CD4-positive, alpha-beta T cell (primary cell): ENCODE measurements around the gene ZDHHC1. TPM values are rescaled to one million over a fixed set of nuclear protein-coding genes. Genes with fewer than 3 reads are reported as not detected.

Experiments used
- ATAC-seq: fragments of 200-7000 bp; cut with Tn5 transposase; one replicate; pipeline ENCODE4 v1.10.0; 2022; ENCODE audit warnings: mild to moderate bottlenecking; ENCODE audit not compliant: poor library complexity
- CTCF ChIA-PET: fragments of 350-600 bp; sonication (Branson Sonifier 250); formaldehyde crosslinking; loops from one replicate; lab custom pipeline; 2021; ENCODE audit warnings: antibody characterized with exemption, inconsistent platforms; lab: Charles Lee
- POLR2A ChIA-PET: fragments of 350-600 bp; sonication (Branson Sonifier 250); formaldehyde crosslinking; loops from one replicate; lab custom pipeline; 2021; ENCODE audit warnings: antibody characterized with exemption, inconsistent platforms; lab: Charles Lee
- DNase-seq, 14 experiments: peaks; one replicate each; pipeline ENCODE4 v3.0.0-alpha.2; 2013 to 2020; ENCODE audit warnings: mixed read lengths in 2 of 14
- H3K27ac ChIP-seq, 2 donors: one replicate each; pipeline versions ENCODE4 v1.5.1 to v1.7.0; 2013; ENCODE audit warnings: low read length in 2 of 2, low read depth in 1 of 2, mild to moderate bottlenecking in 1 of 2
- H3K27me3 ChIP-seq, 2 experiments: 1 replicate in 1 of 2; 2 replicates in 1 of 2; pipeline versions ENCODE4 v1.6.1 to v1.7.0; 2013; ENCODE audit warnings: low read length in 2 of 2, control low read depth in 1 of 2, mild to moderate bottlenecking in 1 of 2, moderate library complexity in 1 of 2; ENCODE audit not compliant: insufficient read depth in 2 of 2, control insufficient read depth in 1 of 2
- H3K36me3 ChIP-seq: one replicate; pipeline ENCODE4 v1.6.1; 2013; ENCODE audit warnings: low read length, control low read depth; ENCODE audit not compliant: insufficient read depth
- H3K4me1 ChIP-seq: one replicate; pipeline ENCODE4 v1.6.1; 2013; ENCODE audit warnings: low read length, control low read depth; ENCODE audit not compliant: insufficient read depth
- H3K4me3 ChIP-seq: one replicate; pipeline ENCODE4 v1.5.1; 2013; ENCODE audit warnings: mild to moderate bottlenecking, low read length, moderate library complexity
- H3K9me3 ChIP-seq, 2 experiments: 1 replicate in 1 of 2; 2 replicates in 1 of 2; pipeline versions ENCODE4 v1.6.1 to v1.7.0; 2013; ENCODE audit warnings: low read length in 2 of 2, mild to moderate bottlenecking in 2 of 2, control low read depth in 1 of 2, moderate library complexity in 1 of 2; ENCODE audit not compliant: control insufficient read depth in 1 of 2, insufficient read depth in 1 of 2
- H3K27ac Mint-ChIP-seq: one replicate; pipeline ENCODE4 v1.8.0; 2020; ENCODE audit warnings: mixed read lengths
- H3K27me3 Mint-ChIP-seq: one replicate; pipeline ENCODE4 v1.8.0; 2021; ENCODE audit warnings: mixed read lengths
- H3K36me3 Mint-ChIP-seq: one replicate; pipeline ENCODE4 v1.8.0; 2021; ENCODE audit warnings: low read depth, mixed read lengths
- H3K4me1 Mint-ChIP-seq: one replicate; pipeline ENCODE4 v1.8.0; 2021; ENCODE audit warnings: low read depth, mixed read lengths
- H3K4me3 Mint-ChIP-seq: one replicate; pipeline ENCODE4 v1.8.0; 2020; ENCODE audit warnings: mild to moderate bottlenecking, mixed read lengths
- H3K9me3 Mint-ChIP-seq: one replicate; pipeline ENCODE4 v1.8.0; 2020; ENCODE audit warnings: mixed read lengths
- CTCF ChIP-seq: fragments of 200-600 bp; IDR thresholded peaks from one replicate; pipeline ENCODE4 v1.8.0; 2022; ENCODE audit warnings: antibody characterized with exemption, mild to moderate bottlenecking
- intact Hi-C, 2 experiments: fragments of 100-400 bp; cut with DNase I in 1 of 2; cut with micrococcal nuclease in 1 of 2; formaldehyde crosslinking; loops; one replicate each; pipeline versions ENCODE4 v1.15.1 to v1.9.0; 2023 to 2025; cut with DNase I, micrococcal nuclease
- total RNA-seq, 174 experiments: library from RNA in 2 of 174; stranded (reverse) in 2 of 174; gene quantifications; one replicate each; pipeline ENCODE4 v1.2.3 and lab custom pipeline; 2021 to 2026

The ZDHHC1 gene
- total RNA-seq, 2 experiments from 2014 or later, result 0.22 TPM; not detected in 1

- Mint-ChIP-seq H3K4me1 (peaks cover 8% of the 10 kb centered on the region), H3K27ac (no peak overlapping the region), H3K36me3 (no peaks in the 10 kb centered on the region), H3K27me3 (peaks cover 36% of the 10 kb centered on the region), H3K9me3 (no peaks in the 10 kb centered on the region), H3K4me3 (no peak overlapping the region)
- no peak overlapping the region for H3K4me3 ChIP-seq
- peaks cover 0 to 15% of the 10 kb centered on the region in 2 experiments for H3K9me3 ChIP-seq
- H3K4me1 ChIP-seq, result peaks cover 28% of the 10 kb centered on the region
- no peak overlapping the region for H3K27ac ChIP-seq
- peaks cover 30 to 34% of the 10 kb centered on the region in 2 experiments for H3K27me3 ChIP-seq
- no peaks in the 10 kb centered on the region for H3K36me3 ChIP-seq
- TF ChIP-seq CTCF, result no peak
- no peak for ATAC-seq
- POLR2A ChIA-PET, result no interaction called here
- peak in 1 of 14 experiments; percentile 15 for DNase-seq
- intact Hi-C loops, result loop anchor here in 1 of 2 experiments (10.0 kb wide), 1 partner anchor 126 kb away; no protein-coding TSS in a partner anchor
- CTCF ChIA-PET, result no interaction called here
Measured at GRCh38 chr16:67390816-67391423, 25.4 kb downstream of the ZDHHC1 start.

- Histone ChIP-seq H3K27me3 (peaks cover 22 to 26% of the 10 kb centered on the region in 2 experiments), H3K4me3 (no peak overlapping the region), H3K4me1 (peaks cover 27% of the 10 kb centered on the region), H3K27ac (no peak overlapping the region), H3K9me3 (peaks cover 0 to 11% of the 10 kb centered on the region in 2 experiments), H3K36me3 (no peaks in the 10 kb centered on the region)
- ATAC-seq (no peak), DNase-seq (peak in 3 of 14 experiments; percentile 19 to 68 (median 67))
- H3K27me3 Mint-ChIP-seq, result peaks cover 28% of the 10 kb centered on the region
- no peak overlapping the region for H3K27ac Mint-ChIP-seq
- POLR2A ChIA-PET, result no interaction called here
- CTCF ChIA-PET, result no interaction called here
- H3K9me3 Mint-ChIP-seq, result no peaks in the 10 kb centered on the region
- no peak overlapping the region for H3K4me3 Mint-ChIP-seq
- H3K4me1 Mint-ChIP-seq, result peaks cover 8% of the 10 kb centered on the region
- intact Hi-C loops, result loop anchor here in 1 of 2 experiments (10.0 kb wide), 1 partner anchor 125 kb away; no protein-coding TSS in a partner anchor
- H3K36me3 Mint-ChIP-seq, result no peaks in the 10 kb centered on the region
- TF ChIP-seq CTCF, result no peak
Measured at GRCh38 chr16:67389911-67390815, 26.1 kb downstream of the ZDHHC1 start.

- H3K4me1 Mint-ChIP-seq, result no peaks in the 10 kb centered on the region
- no peak overlapping the region for H3K4me3 ChIP-seq
Measured at GRCh38 chr16:67388591-67388990, 27.7 kb downstream of the ZDHHC1 start.

More at GRCh38 chr16:67388591-67388990, 27.7 kb downstream of the ZDHHC1 start:
- no peak for TF ChIP-seq CTCF
- H3K9me3 Mint-ChIP-seq, result no peaks in the 10 kb centered on the region
- Histone ChIP-seq H3K36me3 (no peaks in the 10 kb centered on the region), H3K27ac (no peak overlapping the region), H3K27me3 (peaks cover 10 to 13% of the 10 kb centered on the region in 2 experiments), H3K9me3 (peaks cover 0 to under 1% of the 10 kb centered on the region in 2 experiments), H3K4me1 (peaks cover 12% of the 10 kb centered on the region)
- CTCF ChIA-PET, result no interaction called here
- no peak overlapping the region for H3K27ac Mint-ChIP-seq
- intact Hi-C loops, result no loop called here
- ATAC-seq (no peak), DNase-seq (no peak)
- no peaks in the 10 kb centered on the region for H3K36me3 Mint-ChIP-seq
- H3K27me3 Mint-ChIP-seq, result peaks cover 19% of the 10 kb centered on the region
- H3K4me3 Mint-ChIP-seq, result no peak overlapping the region
- POLR2A ChIA-PET, result no interaction called here
